Occipital lobe (tissue), 2 donors: ENCODE data around the gene CMSS1. TPM values are rescaled to one million over a fixed set of nuclear protein-coding genes. Genes with fewer than 3 reads are reported as not detected.

Experiments used
- DNase-seq: peaks from one replicate; lab custom pipeline; 2025; lab: John Stamatoyannopoulos, UW
- total RNA-seq: library from RNA; depleted of rRNA; stranded (reverse); fragments of >200 nt; gene quantifications from one replicate; pipeline ENCODE4 v1.2.3, GENCODE V29; 2014

Gene CMSS1
- total RNA-seq, 1 donor from 2014 or later: 13.3 TPM

DNA sequence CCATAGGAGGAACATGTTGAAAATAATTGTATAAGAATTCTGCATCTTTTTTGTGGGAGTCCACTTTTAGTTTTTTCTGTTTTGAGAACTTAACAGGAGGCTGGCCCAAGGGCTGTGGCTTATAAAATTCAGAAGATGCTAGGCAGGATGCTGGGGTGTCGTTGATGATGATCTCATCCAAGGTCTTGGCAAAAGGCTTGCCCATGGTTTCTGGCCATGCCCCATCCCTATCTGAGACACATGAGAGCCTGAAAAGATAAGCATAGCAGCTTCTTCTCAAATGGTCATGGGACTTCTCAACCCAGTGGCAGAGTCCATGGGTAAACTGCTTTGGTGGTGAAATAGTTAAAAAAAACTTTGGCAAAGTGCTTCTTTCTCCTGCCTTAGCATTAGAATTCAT is 35.2 kb downstream of the CMSS1 start:
- no peak for DNase-seq

DNA sequence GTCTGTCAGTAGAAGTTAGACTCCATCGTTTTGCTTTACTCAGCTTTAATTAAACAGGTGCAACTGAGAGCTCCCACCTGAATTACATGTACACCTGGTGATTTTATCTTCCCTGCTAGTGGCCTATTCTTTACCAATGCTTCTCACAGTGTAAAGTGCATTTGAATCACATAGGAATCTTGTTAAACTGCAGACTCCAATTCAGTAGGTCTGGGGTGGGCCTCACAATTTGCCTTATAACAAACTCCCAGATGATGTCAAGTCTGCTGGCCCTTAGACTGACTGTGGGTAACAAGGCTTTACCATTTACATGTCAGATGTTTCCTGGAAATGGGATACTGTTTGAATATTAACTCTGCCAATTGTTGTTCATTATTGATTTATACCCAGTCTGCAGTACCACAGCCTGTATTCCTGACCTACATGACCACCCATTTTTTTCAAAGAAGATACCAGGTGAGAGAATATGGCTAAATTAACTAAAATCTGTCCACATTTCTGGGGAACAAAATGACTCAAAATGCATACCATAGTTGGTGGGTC is 37.2 kb downstream of the CMSS1 start:
- no peak for DNase-seq

DNA sequence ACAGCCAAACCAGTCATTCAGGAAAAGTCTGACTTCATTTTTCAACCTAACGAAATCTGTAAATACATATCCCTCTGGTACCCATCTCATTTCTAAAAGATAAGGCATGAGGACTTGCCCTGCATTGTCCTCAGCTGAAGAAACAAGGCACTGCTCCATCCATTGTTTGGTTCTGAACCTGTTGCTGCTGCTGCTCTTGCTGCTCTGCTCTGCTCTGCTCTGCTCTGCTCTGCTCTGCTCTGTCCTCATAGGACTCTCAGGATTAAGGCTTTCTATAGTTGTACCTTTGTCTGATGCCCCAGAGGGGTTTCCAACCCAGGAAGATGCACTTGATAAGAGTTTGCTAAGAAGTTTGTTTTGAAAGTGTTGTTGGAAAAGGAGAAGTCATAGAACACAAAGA is 38.2 kb downstream of the CMSS1 start:
- no peak for DNase-seq

DNA sequence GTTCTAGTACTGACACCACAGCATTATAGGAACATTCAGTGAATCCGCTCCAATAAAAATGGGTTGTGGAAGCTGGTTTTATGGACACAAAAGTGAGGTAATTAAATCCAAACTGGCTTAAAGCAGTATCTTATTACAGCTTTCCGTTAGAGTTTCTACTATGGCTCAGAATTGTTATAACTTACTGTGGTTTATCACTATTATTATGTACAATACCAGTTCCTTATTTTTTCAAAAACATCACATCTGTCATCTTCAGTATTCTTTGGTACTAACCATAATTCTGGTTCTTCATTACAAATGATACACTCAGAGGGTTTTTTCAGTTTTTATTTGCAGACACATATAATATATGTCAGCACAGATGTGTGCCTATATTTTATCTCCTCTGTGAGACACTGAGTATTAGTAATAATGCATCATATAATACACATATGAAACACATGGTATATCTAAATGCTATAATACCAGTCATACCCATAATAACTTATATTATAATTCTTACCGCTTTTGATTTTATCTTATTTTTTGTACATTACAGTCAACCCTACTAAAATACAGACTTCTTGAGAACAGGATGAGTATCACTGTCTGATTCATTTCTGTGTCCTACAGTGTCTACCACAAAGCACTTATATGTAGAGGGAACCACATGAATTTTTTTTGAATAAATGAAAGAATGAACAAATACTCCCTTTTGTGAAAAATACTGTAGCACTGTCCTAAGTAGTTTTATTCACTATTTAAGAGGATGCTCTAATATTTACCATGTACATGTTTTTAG is 39.0 kb downstream of the CMSS1 start:
- no peak for DNase-seq

DNA sequence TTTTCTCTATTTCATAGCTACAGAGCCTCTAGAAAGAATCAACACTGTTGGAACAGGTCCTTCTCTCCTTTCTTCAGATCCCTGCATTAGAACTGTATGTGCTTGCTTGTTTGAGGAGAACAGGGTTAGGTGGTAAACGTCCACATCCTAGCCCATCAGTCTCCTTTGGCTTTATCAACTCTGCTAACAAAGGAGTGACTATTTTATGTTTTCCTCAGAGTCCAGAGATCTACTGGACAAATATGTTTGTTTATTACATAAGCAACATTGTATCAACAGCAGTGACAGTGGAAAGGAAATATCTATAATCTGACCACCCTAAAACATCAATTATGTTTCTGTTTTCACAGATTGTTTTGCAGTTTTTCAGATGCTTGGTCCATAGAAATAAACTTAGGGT is 39.6 kb downstream of the CMSS1 start:
- DNase-seq: no peak

DNA sequence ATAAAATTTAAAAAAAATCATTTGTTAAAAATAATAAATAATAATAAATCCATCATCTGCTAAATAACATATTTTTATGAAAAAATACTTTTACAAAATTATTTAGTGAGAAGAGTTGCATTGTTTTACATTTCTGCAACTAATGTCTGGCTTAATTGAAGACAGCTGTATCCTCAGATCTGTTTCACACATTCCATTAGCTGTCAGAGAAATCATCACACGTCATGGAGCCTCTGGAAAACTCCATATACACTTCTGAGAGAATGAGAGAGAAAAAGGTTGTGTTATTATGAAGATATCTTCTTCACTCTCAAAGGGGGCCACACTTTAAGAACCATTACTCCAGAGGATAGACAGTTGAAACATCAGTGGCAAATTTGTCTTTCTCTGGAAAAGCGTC is 40.8 kb downstream of the CMSS1 start:
- no peak for DNase-seq

DNA sequence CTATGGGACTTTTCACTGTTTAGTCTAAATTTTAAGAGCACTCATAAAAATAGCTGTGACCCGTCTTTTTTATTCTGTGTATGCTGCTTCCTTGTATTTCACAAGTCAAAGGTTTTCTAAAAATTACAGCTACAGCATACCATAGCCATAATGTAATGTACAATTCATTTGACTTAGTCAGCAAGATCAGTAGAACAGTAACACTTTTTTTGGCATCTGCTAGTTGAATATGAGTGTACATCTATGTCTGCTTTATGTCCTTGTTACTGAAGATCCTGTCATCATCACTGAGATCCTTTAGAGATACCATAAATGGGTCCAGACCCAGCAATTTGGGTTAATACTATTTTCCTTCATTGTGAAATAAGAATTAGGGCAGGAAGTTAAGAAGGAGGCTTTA is 42.2 kb downstream of the CMSS1 start:
- no peak for DNase-seq

DNA sequence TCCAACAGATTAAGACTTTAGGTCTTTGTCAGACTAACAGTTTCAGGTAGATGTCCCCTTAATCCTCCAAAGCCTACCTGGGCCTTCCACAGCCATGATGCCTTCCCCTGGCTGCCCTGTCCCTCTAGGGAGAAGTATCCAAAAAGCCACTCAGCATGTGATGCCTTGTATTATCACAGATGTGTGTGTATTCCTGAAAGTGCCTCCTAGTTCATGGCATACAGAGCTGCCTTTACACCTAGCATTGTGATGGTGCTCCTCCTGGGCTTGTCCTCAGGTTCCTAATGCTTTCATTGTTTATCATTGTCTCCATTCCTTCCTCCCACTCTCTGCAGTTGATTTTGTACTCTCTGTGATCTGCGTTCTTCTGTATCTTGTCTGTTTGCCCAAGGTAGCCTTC is 43.6 kb downstream of the CMSS1 start:
- no peak for DNase-seq

DNA sequence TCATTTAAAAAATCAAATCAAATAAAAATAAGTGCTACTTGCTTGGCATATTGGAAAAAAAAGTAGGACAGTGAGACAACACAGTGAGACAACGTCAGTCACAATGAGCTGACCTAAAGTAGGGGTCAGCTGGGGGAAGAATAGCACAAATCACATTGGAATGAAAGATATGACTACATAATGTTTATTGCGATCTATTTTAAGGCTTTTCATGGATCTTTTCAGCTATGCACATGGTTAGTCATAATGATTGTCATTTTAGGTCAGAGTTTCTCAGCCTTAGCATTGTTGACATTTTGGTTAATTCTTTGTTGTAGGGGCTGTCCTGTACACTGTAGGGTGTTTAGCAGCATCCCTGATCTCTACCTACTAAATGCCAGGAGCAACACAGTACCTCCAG is 44.5 kb downstream of the CMSS1 start:
- DNase-seq: no peak

DNA sequence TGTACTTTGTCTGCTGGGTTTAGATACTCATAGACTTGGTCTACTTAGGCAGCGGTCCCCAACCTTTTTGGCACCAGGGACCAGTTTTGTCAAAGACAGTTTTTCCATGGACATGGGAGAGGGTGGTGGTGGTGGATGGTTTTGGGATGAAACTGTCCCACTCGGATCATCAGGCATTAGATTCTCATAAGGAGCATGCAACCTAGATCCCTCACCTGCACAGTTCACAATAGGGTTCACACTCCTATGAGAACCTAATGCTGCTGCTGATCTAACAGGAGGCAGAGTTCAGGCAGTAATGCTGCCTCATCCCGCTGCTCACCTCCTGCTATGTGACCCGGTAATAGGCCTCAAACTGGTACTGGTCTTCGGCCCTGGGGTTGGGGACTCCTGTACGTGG is 45.3 kb downstream of the CMSS1 start:
- no peak for DNase-seq

DNA sequence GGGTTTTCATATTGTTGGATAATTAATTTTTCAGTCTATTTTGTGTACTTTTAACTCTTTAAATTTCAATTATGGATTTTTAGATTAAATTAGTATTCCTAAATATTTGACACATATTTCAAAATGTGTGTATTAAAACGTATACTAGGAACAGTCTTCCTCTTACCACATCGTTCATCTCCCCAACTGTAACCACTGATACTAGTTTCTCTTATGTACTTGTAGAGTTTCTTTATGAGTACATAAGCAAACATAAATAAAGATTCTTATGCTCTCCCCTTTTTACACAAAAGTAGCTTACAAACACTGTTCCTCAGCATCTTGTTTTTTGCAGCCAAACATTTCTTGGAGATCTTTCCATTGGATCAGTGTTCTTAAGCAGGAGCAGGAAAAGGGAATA is 45.9 kb downstream of the CMSS1 start:
- no peak for DNase-seq

DNA sequence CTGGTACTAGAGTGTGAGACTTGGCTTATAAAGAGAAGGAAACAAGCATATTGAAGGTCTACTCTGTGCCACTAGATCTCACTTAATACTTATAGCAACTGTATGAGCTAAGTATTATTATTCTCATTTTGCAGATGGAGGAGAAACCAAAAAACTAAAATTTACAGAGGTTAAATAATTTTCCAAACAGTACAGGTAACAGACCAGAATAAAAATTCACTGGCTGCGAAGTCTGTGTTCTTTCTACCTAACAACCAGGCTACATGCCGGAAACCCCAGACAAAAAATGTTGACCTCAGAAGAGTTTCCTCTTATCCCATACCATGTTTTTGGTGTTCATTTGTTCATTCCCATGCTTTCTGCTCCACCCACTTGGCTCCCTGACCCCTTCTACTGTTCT is 46.6 kb downstream of the CMSS1 start:
- DNase-seq: no peak

DNA sequence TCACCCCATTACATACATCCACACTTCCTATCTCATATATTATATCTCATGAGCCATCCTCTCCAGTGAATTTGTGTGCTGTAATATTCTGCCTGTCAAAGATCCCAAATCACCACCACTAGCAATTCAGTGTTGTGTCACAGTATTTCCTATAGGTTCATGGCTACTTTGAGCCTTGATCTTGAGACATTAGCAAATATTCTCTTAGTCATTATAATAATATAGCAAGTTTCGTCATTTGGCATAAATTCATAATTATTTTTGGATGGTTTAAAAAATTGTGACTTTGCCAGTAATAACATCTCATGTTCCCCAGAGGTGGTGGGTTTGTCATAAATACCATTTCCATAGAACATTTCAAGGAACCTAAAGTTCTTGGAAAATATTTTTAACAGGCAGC is 47.7 kb downstream of the CMSS1 start:
- DNase-seq: no peak

DNA sequence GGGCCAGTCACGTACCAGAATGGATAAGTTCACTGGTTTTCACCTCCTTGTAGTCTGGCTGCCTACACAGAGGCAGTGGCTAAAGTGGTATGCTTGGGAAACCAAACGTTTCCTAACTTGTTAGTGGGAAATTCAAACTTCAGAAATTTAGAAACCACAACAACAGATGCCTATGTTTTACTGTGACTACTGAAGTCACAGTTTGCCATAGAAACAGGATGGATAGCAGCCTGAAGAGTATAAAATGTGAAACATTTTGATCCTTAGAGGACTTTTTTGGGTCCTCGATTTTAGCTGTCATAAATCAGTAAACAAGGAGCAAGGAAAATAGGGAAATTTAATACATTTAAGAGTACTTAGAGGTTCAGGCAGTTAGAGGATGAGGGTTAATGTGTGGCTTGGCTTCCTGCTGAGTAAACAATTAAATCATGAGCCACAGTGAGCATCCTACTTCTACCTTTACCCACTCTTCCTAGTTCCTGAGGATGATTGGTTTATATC is 48.6 kb downstream of the CMSS1 start:
- no peak for DNase-seq

DNA sequence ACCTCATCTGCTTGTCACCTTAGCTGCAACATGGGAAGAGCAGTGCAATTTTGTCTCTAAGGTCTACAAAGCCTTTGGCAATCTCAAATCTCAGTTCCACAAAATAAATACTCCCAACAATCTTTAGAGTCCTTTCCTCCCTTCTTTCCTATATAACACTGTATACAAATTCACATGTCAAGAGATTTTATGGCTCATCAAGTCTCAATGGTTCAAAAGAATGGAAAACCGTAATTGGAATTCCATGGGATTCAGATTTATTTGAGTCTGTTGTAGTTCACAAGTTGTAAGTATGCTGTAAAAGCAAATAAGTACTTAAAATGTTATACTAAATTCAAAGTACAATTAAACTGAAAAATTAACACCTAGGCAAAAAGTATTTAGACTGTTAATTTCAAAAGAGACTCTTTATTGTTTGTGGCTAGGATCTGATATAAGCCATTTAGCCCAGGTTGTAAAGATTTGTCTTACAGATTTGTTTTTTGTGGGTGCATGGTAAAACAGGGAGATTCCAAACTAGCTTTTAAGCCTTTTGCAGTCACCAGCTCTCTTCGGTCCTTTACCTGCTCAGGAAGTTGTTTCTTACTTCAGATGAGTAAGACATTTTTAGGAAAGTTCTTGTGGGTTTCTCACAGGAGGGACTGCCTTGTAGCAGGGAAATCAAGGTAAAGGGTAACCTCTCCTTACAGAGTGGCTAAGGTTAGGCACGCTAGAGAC is 50.1 kb downstream of the CMSS1 start:
- no peak for DNase-seq

DNA sequence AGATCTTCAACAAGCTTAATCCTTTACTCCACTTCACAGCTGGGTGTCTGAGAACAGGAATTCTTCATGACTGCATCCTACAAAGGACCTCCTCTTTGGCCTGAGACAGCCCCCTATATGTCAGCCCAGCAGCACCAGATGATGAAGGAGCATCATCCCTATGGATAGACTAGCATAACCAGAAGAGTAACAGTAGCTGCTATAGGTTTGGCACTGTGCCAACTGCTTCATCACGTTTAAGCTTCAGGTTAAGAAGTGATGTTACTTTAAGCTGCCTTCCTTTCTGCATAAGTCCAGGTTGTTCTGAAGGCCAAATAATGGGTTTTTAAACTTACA is 50.6 kb downstream of the CMSS1 start:
- no peak for DNase-seq

DNA sequence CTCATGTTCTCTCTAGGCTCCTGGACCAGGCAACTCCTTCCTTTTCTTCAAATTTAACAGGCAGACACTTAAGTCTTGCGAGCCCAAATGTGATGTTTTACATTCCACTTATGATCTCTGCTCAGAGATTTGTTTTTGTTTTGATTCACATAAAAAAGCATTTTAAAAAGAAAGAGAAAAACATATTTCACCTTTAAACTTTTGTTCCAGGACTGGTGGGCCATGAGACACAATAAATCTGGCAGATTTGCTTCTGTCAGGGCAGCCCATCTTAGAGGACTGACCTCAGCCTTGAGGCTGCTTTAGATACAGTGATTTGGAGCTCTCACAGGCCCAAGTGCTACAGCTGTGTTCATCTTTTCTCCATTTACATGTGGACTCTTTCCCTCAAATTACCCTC is 52.0 kb downstream of the CMSS1 start:
- no peak for DNase-seq

DNA sequence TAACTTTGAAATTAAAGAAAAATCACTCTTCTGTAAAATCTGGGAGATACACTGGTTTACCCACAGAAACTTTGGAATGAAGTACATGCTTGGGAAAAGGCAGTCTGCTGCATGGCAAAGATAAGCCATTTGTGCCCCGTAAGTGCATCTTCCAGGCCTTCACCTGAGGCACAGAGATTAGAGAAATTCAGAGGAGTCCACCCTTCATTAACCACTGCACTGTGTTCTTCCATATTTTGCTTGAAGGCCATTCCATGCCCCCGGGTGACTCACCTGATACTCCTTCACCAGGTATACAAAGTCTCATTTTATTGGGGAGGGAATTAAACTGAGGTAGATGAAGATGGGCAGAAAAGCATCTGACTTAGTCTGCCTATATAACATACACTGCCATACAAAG is 53.0 kb downstream of the CMSS1 start:
- no peak for DNase-seq

DNA sequence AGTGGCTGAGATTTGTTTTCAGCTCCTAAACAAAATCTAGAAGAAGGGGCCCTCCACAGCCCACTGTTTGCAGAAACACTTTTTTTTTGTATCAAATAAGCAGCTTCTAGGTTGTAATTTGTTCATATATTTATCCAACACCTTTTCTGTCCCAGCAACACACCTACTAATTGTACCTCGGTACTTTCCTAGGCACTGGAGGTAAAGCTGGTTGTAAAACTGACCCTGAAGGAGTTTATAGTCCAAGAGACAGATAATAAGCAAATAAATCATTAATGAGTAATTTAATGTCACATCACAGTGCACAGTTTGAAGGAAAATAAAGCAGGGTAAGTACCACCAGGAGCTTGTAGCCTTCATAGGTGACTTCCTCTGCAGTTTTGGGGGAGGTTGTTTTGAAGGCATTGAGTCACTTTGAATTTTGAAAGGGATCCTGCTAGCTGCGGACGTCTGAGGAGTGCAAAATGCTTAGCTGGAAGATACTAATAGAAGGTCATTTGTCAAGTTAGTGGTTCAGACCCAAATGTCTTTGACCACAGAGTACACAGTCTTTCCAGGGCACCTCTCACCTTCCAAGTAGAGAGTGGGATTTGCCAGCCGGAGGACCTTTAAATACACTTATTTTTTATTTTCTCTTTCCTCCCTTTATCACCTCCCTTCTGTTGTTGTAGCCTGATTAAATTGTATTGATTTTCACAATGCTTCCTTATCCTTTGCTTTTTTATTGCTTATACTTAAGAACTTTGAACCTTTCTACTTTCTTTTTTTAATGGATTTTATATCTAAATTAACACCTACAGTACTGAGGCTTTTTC is 53.8 kb downstream of the CMSS1 start:
- no peak for DNase-seq

DNA sequence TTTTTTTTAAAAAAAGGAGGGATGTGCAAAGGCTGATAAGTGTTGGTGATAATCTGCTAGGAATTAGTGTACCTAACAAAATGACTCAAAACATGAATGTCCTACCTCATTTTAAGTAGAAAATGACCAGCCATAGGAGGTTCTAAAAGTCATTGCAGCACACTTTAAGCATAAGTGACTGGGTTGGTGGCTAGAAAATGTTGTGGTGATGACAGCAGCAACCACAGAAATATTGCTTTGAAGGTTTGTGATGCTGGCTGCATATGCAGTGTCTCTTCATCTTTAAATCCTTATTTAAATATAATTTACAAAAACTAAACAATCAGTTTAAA is 55.2 kb downstream of the CMSS1 start:
- DNase-seq: no peak

DNA sequence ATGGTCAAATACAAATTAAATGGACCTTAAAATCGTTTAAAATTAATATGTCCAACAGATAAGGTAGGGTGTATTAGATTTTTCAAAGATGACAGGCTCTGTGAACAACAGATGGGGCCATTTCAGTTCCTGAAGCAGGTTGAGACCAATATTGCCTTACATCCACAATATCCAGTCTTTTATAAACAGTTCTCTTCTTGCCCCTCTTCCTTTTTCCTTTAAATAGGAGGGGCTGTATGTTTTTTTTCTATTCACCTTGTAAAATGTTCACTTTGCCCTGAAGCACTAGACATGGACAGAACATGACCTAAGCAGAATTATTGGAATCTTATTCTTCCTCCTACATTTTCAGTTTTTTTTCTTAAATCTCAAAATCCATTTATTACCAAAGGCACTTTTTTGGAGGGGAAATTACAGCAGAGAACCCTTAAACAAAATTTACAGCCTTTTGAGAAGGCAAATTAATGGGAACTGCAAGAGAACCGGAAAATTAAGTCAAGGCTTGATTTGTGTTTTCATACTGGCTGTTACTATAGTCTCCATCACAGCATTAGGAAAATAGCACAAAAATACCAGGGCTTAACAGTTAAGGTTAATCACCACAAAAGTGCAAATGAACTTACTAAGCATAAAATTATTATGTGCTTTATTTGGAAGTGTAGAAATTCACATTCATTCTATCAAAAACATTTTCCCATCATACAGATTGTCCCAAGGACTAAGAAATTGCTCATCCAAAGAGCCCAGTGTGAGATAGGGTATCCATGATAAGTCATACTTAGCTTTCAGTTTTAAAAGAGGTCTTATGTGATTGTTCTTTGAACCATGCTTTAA is 55.8 kb downstream of the CMSS1 start:
- no peak for DNase-seq
